GM23338 (cell line): Measurements from ENCODE around the gene NAB2.

Source experiments
- CREB1 ChIP-seq: fragments of 250-450 bp; sonication (Bioruptor Pico); IDR thresholded peaks from 2 replicates; pipeline ENCODE4 v1.5.0; 2020; ENCODE audit warnings: low read depth, mild to moderate bottlenecking, moderate library complexity
- CTCF ChIP-seq, 2 experiments: fragments of 200-600 bp in 1 of 2; sonication (generic) in 1 of 2; conservative IDR thresholded peaks; 2 replicates each; pipeline versions ENCODE4 v1.5.1 to v1.6.1; 2016 to 2017; ENCODE audit warnings: antibody characterized with exemption in 2 of 2, low read depth in 2 of 2, mild to moderate bottlenecking in 2 of 2, moderate library complexity in 1 of 2
- ETS1 ChIP-seq: IDR thresholded peaks from 2 replicates; pipeline ENCODE4 v1.6.1; 2016; ENCODE audit warnings: antibody characterized with exemption
- EZH2 ChIP-seq: fragments of 200-600 bp; sonication (generic); IDR thresholded peaks from one replicate; pipeline ENCODE4 v1.8.0; 2017; ENCODE audit warnings: antibody characterized with exemption, mild to moderate bottlenecking, low read depth; ENCODE audit not compliant: unreplicated experiment
- EZH2phosphoT487 ChIP-seq: fragments of 200-600 bp; sonication (generic); IDR thresholded peaks from one replicate; pipeline ENCODE4 v1.8.1; 2018; ENCODE audit warnings: antibody characterized with exemption; ENCODE audit not compliant: unreplicated experiment
- JUNB ChIP-seq: IDR thresholded peaks from one replicate; pipeline ENCODE4 v1.6.1; 2016; ENCODE audit warnings: antibody characterized with exemption; ENCODE audit not compliant: unreplicated experiment
- NANOG ChIP-seq: IDR thresholded peaks from 2 replicates; pipeline ENCODE4 v1.6.1; 2016; ENCODE audit warnings: antibody characterized with exemption, borderline replicate concordance
- POLR2AphosphoS5 ChIP-seq: IDR thresholded peaks from 2 replicates; pipeline ENCODE4 v1.6.1; 2016; ENCODE audit warnings: antibody characterized with exemption, low read depth
- REST ChIP-seq: IDR thresholded peaks from one replicate; pipeline ENCODE4 v1.6.1; 2018; ENCODE audit warnings: antibody characterized with exemption; ENCODE audit not compliant: unreplicated experiment
- STAT1 ChIP-seq: IDR thresholded peaks from one replicate; pipeline ENCODE4 v1.6.1; 2016; ENCODE audit warnings: antibody characterized with exemption; ENCODE audit not compliant: unreplicated experiment
- ZNF331 ChIP-seq: fragments of 250-450 bp; sonication (Bioruptor Pico); IDR thresholded peaks from 2 replicates; pipeline ENCODE4 v1.5.0; 2020; ENCODE audit warnings: low read depth, mild to moderate bottlenecking, moderate library complexity
- ZNF462 ChIP-seq: fragments of 250-450 bp; sonication (Bioruptor Pico); IDR thresholded peaks from 2 replicates; pipeline ENCODE4 v1.5.0; 2020; ENCODE audit warnings: mild to moderate bottlenecking, moderate library complexity

GRCh38 chr12:57096748-57097553 lies 8.0 kb downstream of the NAB2 start:
- TF ChIP-seq EZH2phosphoT487 (no peak), CTCF (conservative IDR thresholded peaks at IDR 0.05; ENCODE audit: low read depth in 2 of 2) (no peak), STAT1 (no peak), EZH2 (no peak), POLR2AphosphoS5 (no peak), ZNF331 (CRISPR knock-in tag) (no peak), REST (no peak), NANOG (no peak), CREB1 (CRISPR knock-in tag) (no peak), ETS1 (no peak), JUNB (no peak), ZNF462 (CRISPR knock-in tag) (no peak)
